Sigmoid colon (tissue), 4 donors: ENCODE data around the gene SMIM36.
"Not testable (repeated sequence)": the region's sequence is repeated elsewhere in the genome, so short reads cannot be mapped to it uniquely, and the experiment has no call there.

Experiments used
- CTCF ChIP-seq, 4 experiments: fragments of 450-650 bp in 3 of 4; fragments of 200-600 bp in 1 of 4; IDR thresholded peaks; one replicate each; pipeline ENCODE4 v1.5.1; 2016 to 2019; ENCODE audit warnings: antibody characterized with exemption in 4 of 4, mild to moderate bottlenecking in 3 of 4, moderate library complexity in 2 of 4
- EP300 ChIP-seq, 4 donors: sonication (generic); formaldehyde crosslinking; IDR thresholded peaks; one replicate each; pipeline ENCODE4 v1.6.1; 2017; ENCODE audit warnings: antibody characterized with exemption in 4 of 4
- POLR2A ChIP-seq, 2 donors: fragments of 450-650 bp; IDR thresholded peaks; one replicate each; pipeline ENCODE4 v1.6.1; 2016; ENCODE audit warnings: antibody characterized with exemption in 2 of 2, mild to moderate bottlenecking in 2 of 2, moderate library complexity in 2 of 2
- POLR2AphosphoS5 ChIP-seq, 4 donors: sonication (generic); formaldehyde crosslinking; IDR thresholded peaks; one replicate each; pipeline ENCODE4 v1.6.1; 2017; ENCODE audit warnings: antibody characterized with exemption in 4 of 4

- TF ChIP-seq POLR2AphosphoS5 (IDR thresholded peaks at IDR 0.05), result peak in 2 of 4 donors; percentile 13 to 22
- not testable (repeated sequence) for TF ChIP-seq CTCF, POLR2A, EP300 (IDR thresholded peaks at IDR 0.05)
Observed at GRCh38 chr17:55446004-55446403, 65.2 kb downstream of the SMIM36 start.
